ENCODE measurements around the gene TMEM135.
"Not testable (repeated sequence)": the region's sequence is repeated elsewhere in the genome, so short reads cannot be mapped to it uniquely, and the experiment has no call there.

Gene TMEM135

GRCh38 chr11:87187076-87187475, 149.3 kb downstream of the TMEM135 start:
- no peak for DNase-seq (ENCODE audit: low read depth, low spot score)
- no peak overlapping the region for H3K27ac ChIP-seq

GRCh38 chr11:87187930-87188329, 150.2 kb downstream of the TMEM135 start:
- H3K27ac ChIP-seq: no peak overlapping the region
- no peak for DNase-seq (ENCODE audit: low read depth, low spot score)

- not testable (repeated sequence) for H3K27ac ChIP-seq; DNase-seq (ENCODE audit: low read depth, low spot score)
Observed at GRCh38 chr11:87188396-87188795, 150.7 kb downstream of the TMEM135 start.

- H3K27ac ChIP-seq; DNase-seq (ENCODE audit: low read depth, low spot score): not testable (repeated sequence)
Observed at GRCh38 chr11:87188921-87189320, 151.2 kb downstream of the TMEM135 start.

GRCh38 chr11:87190071-87190470, 152.3 kb downstream of the TMEM135 start:
- no peak for DNase-seq (ENCODE audit: low read depth, low spot score)

GRCh38 chr11:87193756-87194470, 156.2 kb downstream of the TMEM135 start:
- DNase-seq (ENCODE audit: low read depth, low spot score): no peak
- H3K27ac ChIP-seq: no peak overlapping the region

More at GRCh38 chr11:87190071-87190470, 152.3 kb downstream of the TMEM135 start:
- H3K27ac ChIP-seq: no peak overlapping the region

GRCh38 chr11:87194985-87195820, 157.5 kb downstream of the TMEM135 start:
- DNase-seq (ENCODE audit: low read depth, low spot score): no peak

GRCh38 chr11:87198266-87198881, 160.6 kb downstream of the TMEM135 start:
- no peak for DNase-seq (ENCODE audit: low read depth, low spot score)
- no peak overlapping the region for H3K27ac ChIP-seq

More at GRCh38 chr11:87194985-87195820, 157.5 kb downstream of the TMEM135 start:
- no peak overlapping the region for H3K27ac ChIP-seq

- DNase-seq (ENCODE audit: low read depth, low spot score): no peak
- no peak overlapping the region for H3K27ac ChIP-seq
Observed at GRCh38 chr11:87201376-87201775, 163.6 kb downstream of the TMEM135 start.

- no peak for DNase-seq (ENCODE audit: low read depth, low spot score)
- no peak overlapping the region for H3K27ac ChIP-seq
Observed at GRCh38 chr11:87203907-87204602, 166.3 kb downstream of the TMEM135 start.

GRCh38 chr11:87212891-87213290, 175.2 kb downstream of the TMEM135 start:
- no peak for DNase-seq (ENCODE audit: low read depth, low spot score)

GRCh38 chr11:87213444-87213843, 175.7 kb downstream of the TMEM135 start:
- DNase-seq (ENCODE audit: low read depth, low spot score): no peak
- H3K27ac ChIP-seq: no peak overlapping the region

More at GRCh38 chr11:87212891-87213290, 175.2 kb downstream of the TMEM135 start:
- no peak overlapping the region for H3K27ac ChIP-seq

- no peak overlapping the region for H3K27ac ChIP-seq
- DNase-seq (ENCODE audit: low read depth, low spot score): peak; percentile 3
Observed at GRCh38 chr11:87215236-87215635, 177.5 kb downstream of the TMEM135 start.

- no peak overlapping the region for H3K27ac ChIP-seq
- no peak for DNase-seq (ENCODE audit: low read depth, low spot score)
Observed at GRCh38 chr11:87219266-87219665, 181.5 kb downstream of the TMEM135 start.

- no peak for DNase-seq (ENCODE audit: low read depth, low spot score)
- H3K27ac ChIP-seq: no peak overlapping the region
Observed at GRCh38 chr11:87223816-87224215, 186.1 kb downstream of the TMEM135 start.

GRCh38 chr11:87224486-87224885, 186.8 kb downstream of the TMEM135 start:
- no peak for DNase-seq (ENCODE audit: low read depth, low spot score)
- no peak overlapping the region for H3K27ac ChIP-seq

- H3K27ac ChIP-seq: no peak overlapping the region
- no peak for DNase-seq (ENCODE audit: low read depth, low spot score)
Observed at GRCh38 chr11:87228820-87229219, 191.1 kb downstream of the TMEM135 start.

GRCh38 chr11:87230995-87231394, 193.3 kb downstream of the TMEM135 start:
- no peak overlapping the region for H3K27ac ChIP-seq
- DNase-seq (ENCODE audit: low read depth, low spot score): no peak

- H3K27ac ChIP-seq: no peak overlapping the region
- DNase-seq (ENCODE audit: low read depth, low spot score): no peak
Observed at GRCh38 chr11:87232320-87232719, 194.6 kb downstream of the TMEM135 start.

- H3K27ac ChIP-seq: no peak overlapping the region
- no peak for DNase-seq (ENCODE audit: low read depth, low spot score)
Observed at GRCh38 chr11:87235366-87235765, 197.6 kb downstream of the TMEM135 start.

All from epithelial cell of prostate (primary cell).